ENCODE data around the gene LRP8. TPM values are rescaled to one million over a fixed set of nuclear protein-coding genes. Genes with fewer than 3 reads are reported as not detected.

The LRP8 gene
- total and polyA plus RNA-seq, 7 experiments from 2014 or later = 0.64 to 45.8 (median 4.7) TPM

GRCh38 chr1:53257454-53258081, 70.3 kb downstream of the LRP8 start:
- peaks cover 0 to 2% (median 0%) of the 10 kb centered on the region in 11 donors for H3K9me3 Mint-ChIP-seq
- H3K36me3 Mint-ChIP-seq = peaks cover 4 to 15% (median 8%) of the 10 kb centered on the region in 5 donors
- CTCF ChIA-PET = no interaction called here
- H3K4me1 Mint-ChIP-seq = no peaks in the 10 kb centered on the region
- DNase-seq (no peak), ATAC-seq (no peak)
- POLR2A ChIA-PET = no interaction called here
- H3K4me3 Mint-ChIP-seq = no peak overlapping the region
- intact Hi-C loops (cut with micrococcal nuclease) = no loop called here
- H3K27ac Mint-ChIP-seq = no peak overlapping the region
- H3K27me3 ChIP-seq (ENCODE audit: control insufficient read depth in 2 of 2, insufficient read depth in 2 of 2, low read length in 2 of 2) = no peaks in the 10 kb centered on the region
- H3K9me3 ChIP-seq (ENCODE audit: control insufficient read depth in 2 of 3, low read length in 3 of 3) = no peaks in the 10 kb centered on the region
- H3K36me3 ChIP-seq (ENCODE audit: control insufficient read depth in 2 of 3, insufficient read depth in 3 of 3, low read length in 3 of 3) = peaks cover 0 to 7% (median 0%) of the 10 kb centered on the region in 3 experiments
- H3K4me1 ChIP-seq (ENCODE audit: control insufficient read depth in 2 of 2, insufficient read depth in 2 of 2, low read length in 2 of 2) = no peaks in the 10 kb centered on the region
- H3K27me3 Mint-ChIP-seq = no peaks in the 10 kb centered on the region
- H3K27ac ChIP-seq (ENCODE audit: low read depth, low read length) = no peak overlapping the region
- no peak overlapping the region for H3K4me3 ChIP-seq (ENCODE audit: low read length)

- no peaks in the 10 kb centered on the region for H3K4me1 Mint-ChIP-seq
- H3K9me3 Mint-ChIP-seq = peaks cover 0 to 2% (median 0%) of the 10 kb centered on the region in 11 donors
- DNase-seq = no peak
- ATAC-seq = no peak
- H3K9me3 ChIP-seq (ENCODE audit: control insufficient read depth in 2 of 3, low read length in 3 of 3) = no peaks in the 10 kb centered on the region
- POLR2A ChIA-PET = no interaction called here
- no peak overlapping the region for H3K4me3 ChIP-seq (ENCODE audit: low read length)
- intact Hi-C loops (cut with micrococcal nuclease) = no loop called here
- H3K4me3 Mint-ChIP-seq = no peak overlapping the region
- H3K36me3 Mint-ChIP-seq = peaks cover 4 to 14% (median 7%) of the 10 kb centered on the region in 5 donors
- no peaks in the 10 kb centered on the region for H3K4me1 ChIP-seq (ENCODE audit: control insufficient read depth in 2 of 2, insufficient read depth in 2 of 2, low read length in 2 of 2)
- no peak overlapping the region for H3K27ac ChIP-seq (ENCODE audit: low read depth, low read length)
- no peak overlapping the region for H3K27ac Mint-ChIP-seq
- no peaks in the 10 kb centered on the region for H3K27me3 ChIP-seq (ENCODE audit: control insufficient read depth in 2 of 2, insufficient read depth in 2 of 2, low read length in 2 of 2)
- CTCF ChIA-PET = interaction anchor here (0.6 kb wide), 1 partner anchor 1461 kb away, joined by 3 read pairs; no protein-coding TSS in a partner anchor
- peaks cover 0 to 3% (median 0%) of the 10 kb centered on the region in 3 experiments for H3K36me3 ChIP-seq (ENCODE audit: control insufficient read depth in 2 of 3, insufficient read depth in 3 of 3, low read length in 3 of 3)
- H3K27me3 Mint-ChIP-seq = no peaks in the 10 kb centered on the region
Measured at GRCh38 chr1:53256511-53257453, 71.1 kb downstream of the LRP8 start.

GRCh38 chr1:53255031-53255430, 72.8 kb downstream of the LRP8 start:
- no peak overlapping the region for H3K27ac Mint-ChIP-seq
- Histone ChIP-seq H3K9me3 (ENCODE audit: control insufficient read depth in 2 of 3, low read length in 3 of 3) (no peaks in the 10 kb centered on the region), H3K27me3 (ENCODE audit: control insufficient read depth in 2 of 2, insufficient read depth in 2 of 2, low read length in 2 of 2) (no peaks in the 10 kb centered on the region), H3K4me1 (ENCODE audit: control insufficient read depth in 2 of 2, insufficient read depth in 2 of 2, low read length in 2 of 2) (no peaks in the 10 kb centered on the region), H3K27ac (ENCODE audit: low read depth, low read length) (no peak overlapping the region), H3K36me3 (ENCODE audit: control insufficient read depth in 2 of 3, insufficient read depth in 3 of 3, low read length in 3 of 3) (peaks cover 0 to 5% (median 0%) of the 10 kb centered on the region in 3 experiments), H3K4me3 (ENCODE audit: low read length) (no peak overlapping the region)
- no peak overlapping the region for H3K4me3 Mint-ChIP-seq
- peaks cover 0 to 22% (median 8%) of the 10 kb centered on the region in 5 donors for H3K36me3 Mint-ChIP-seq
- ChIA-PET CTCF (no interaction called here), POLR2A (interaction anchor here (1.1 kb wide), 1 partner anchor 17 kb away, joined by 3 read pairs; the partner anchor contains the start of gene MAGOH)
- H3K9me3 Mint-ChIP-seq = peaks cover 0 to 2% (median 0%) of the 10 kb centered on the region in 11 donors
- no peak for DNase-seq
- peaks cover 0 to 1% (median 0%) of the 10 kb centered on the region in 7 donors for H3K4me1 Mint-ChIP-seq
- no peak for ATAC-seq
- no peaks in the 10 kb centered on the region for H3K27me3 Mint-ChIP-seq
- intact Hi-C loops (cut with micrococcal nuclease) = no loop called here

- ChIA-PET POLR2A (no interaction called here), CTCF (no interaction called here)
- Histone ChIP-seq H3K27ac (ENCODE audit: low read depth, low read length) (no peak overlapping the region), H3K36me3 (ENCODE audit: control insufficient read depth in 2 of 3, insufficient read depth in 3 of 3, low read length in 3 of 3) (peaks cover 0 to 5% (median 0%) of the 10 kb centered on the region in 3 experiments), H3K9me3 (ENCODE audit: control insufficient read depth in 2 of 3, low read length in 3 of 3) (no peaks in the 10 kb centered on the region), H3K4me1 (ENCODE audit: control insufficient read depth in 2 of 2, insufficient read depth in 2 of 2, low read length in 2 of 2) (no peaks in the 10 kb centered on the region), H3K4me3 (ENCODE audit: low read length) (no peak overlapping the region), H3K27me3 (ENCODE audit: control insufficient read depth in 2 of 2, insufficient read depth in 2 of 2, low read length in 2 of 2) (no peaks in the 10 kb centered on the region)
- intact Hi-C loops (cut with micrococcal nuclease) = no loop called here
- Mint-ChIP-seq H3K27ac (no peak overlapping the region), H3K27me3 (no peaks in the 10 kb centered on the region), H3K4me1 (peaks cover 0 to 1% (median 0%) of the 10 kb centered on the region in 7 donors), H3K36me3 (peaks cover 0 to 28% (median 8%) of the 10 kb centered on the region in 5 donors), H3K9me3 (peaks cover 0 to 2% (median 0%) of the 10 kb centered on the region in 11 donors), H3K4me3 (no peak overlapping the region)
- DNase-seq (no peak), ATAC-seq (no peak)
Measured at GRCh38 chr1:53254011-53254640, 73.7 kb downstream of the LRP8 start.

- intact Hi-C loops (cut with micrococcal nuclease) = no loop called here
- H3K4me1 Mint-ChIP-seq = peaks cover 0 to 1% (median 0%) of the 10 kb centered on the region in 7 donors
- H3K9me3 ChIP-seq (ENCODE audit: control insufficient read depth in 2 of 3, low read length in 3 of 3) = no peaks in the 10 kb centered on the region
- peaks cover 0 to 2% (median 0%) of the 10 kb centered on the region in 11 donors for H3K9me3 Mint-ChIP-seq
- no peak for ATAC-seq
- H3K36me3 Mint-ChIP-seq = peaks cover 0 to 25% (median 8%) of the 10 kb centered on the region in 5 donors
- H3K4me3 ChIP-seq (ENCODE audit: low read length) = no peak overlapping the region
- CTCF ChIA-PET = no interaction called here
- POLR2A ChIA-PET = no interaction called here
- DNase-seq = no peak
- H3K27ac Mint-ChIP-seq = no peak overlapping the region
- H3K27me3 ChIP-seq (ENCODE audit: control insufficient read depth in 2 of 2, insufficient read depth in 2 of 2, low read length in 2 of 2) = no peaks in the 10 kb centered on the region
- no peaks in the 10 kb centered on the region for H3K4me1 ChIP-seq (ENCODE audit: control insufficient read depth in 2 of 2, insufficient read depth in 2 of 2, low read length in 2 of 2)
- no peak overlapping the region for H3K4me3 Mint-ChIP-seq
- H3K36me3 ChIP-seq (ENCODE audit: control insufficient read depth in 2 of 3, insufficient read depth in 3 of 3, low read length in 3 of 3) = peaks cover 0 to 5% (median 0%) of the 10 kb centered on the region in 3 experiments
- no peak overlapping the region for H3K27ac ChIP-seq (ENCODE audit: low read depth, low read length)
- no peaks in the 10 kb centered on the region for H3K27me3 Mint-ChIP-seq
Measured at GRCh38 chr1:53250325-53250724, 77.5 kb downstream of the LRP8 start.

- Histone ChIP-seq H3K27ac (ENCODE audit: low read depth, low read length) (no peak overlapping the region), H3K4me3 (ENCODE audit: low read length) (no peak overlapping the region), H3K4me1 (ENCODE audit: control insufficient read depth in 2 of 2, insufficient read depth in 2 of 2, low read length in 2 of 2) (no peaks in the 10 kb centered on the region), H3K27me3 (ENCODE audit: control insufficient read depth in 2 of 2, insufficient read depth in 2 of 2, low read length in 2 of 2) (no peaks in the 10 kb centered on the region), H3K9me3 (ENCODE audit: control insufficient read depth in 2 of 3, low read length in 3 of 3) (no peaks in the 10 kb centered on the region), H3K36me3 (ENCODE audit: control insufficient read depth in 2 of 3, insufficient read depth in 3 of 3, low read length in 3 of 3) (peaks cover 0 to 5% (median 0%) of the 10 kb centered on the region in 3 experiments)
- Mint-ChIP-seq H3K4me1 (peaks cover 0 to 1% (median 0%) of the 10 kb centered on the region in 7 donors), H3K9me3 (peaks cover 0 to 2% (median 0%) of the 10 kb centered on the region in 11 donors), H3K27ac (no peak overlapping the region), H3K4me3 (no peak overlapping the region), H3K36me3 (peaks cover 0 to 24% (median 8%) of the 10 kb centered on the region in 5 donors), H3K27me3 (no peaks in the 10 kb centered on the region)
- ChIA-PET POLR2A (no interaction called here), CTCF (no interaction called here)
- no peak for DNase-seq
- no peak for ATAC-seq
- intact Hi-C loops (cut with micrococcal nuclease) = no loop called here
Measured at GRCh38 chr1:53249706-53250105, 78.2 kb downstream of the LRP8 start.

Measured in naive thymus-derived CD4-positive, alpha-beta T cell (primary cell).